GM18526 (cell line): ENCODE results near the gene ERN1.

ENCODE experiments used
- POLR2A ChIP-seq: IDR thresholded peaks from 3 replicates; pipeline ENCODE4 v1.6.1; 2011; ENCODE audit not compliant: insufficient read length; ENCODE audit errors: extremely low read depth

The ERN1 gene

GRCh38 chr17:64161380-64162176, 31.6 kb upstream of the ERN1 start:
- no peak for TF ChIP-seq POLR2A

GRCh38 chr17:64160378-64160777, 30.4 kb upstream of the ERN1 start:
- no peak for TF ChIP-seq POLR2A

- TF ChIP-seq POLR2A, result no peak
Observed at GRCh38 chr17:64158831-64159590, 29.1 kb upstream of the ERN1 start.

- no peak for TF ChIP-seq POLR2A
Observed at GRCh38 chr17:64158406-64158805, 28.5 kb upstream of the ERN1 start.

- TF ChIP-seq POLR2A, result no peak
Observed at GRCh38 chr17:64157669-64158180, 27.8 kb upstream of the ERN1 start.

GRCh38 chr17:64156670-64157069, 26.7 kb upstream of the ERN1 start:
- no peak for TF ChIP-seq POLR2A

GRCh38 chr17:64155751-64156544, 26.0 kb upstream of the ERN1 start:
- TF ChIP-seq POLR2A, result no peak

- TF ChIP-seq POLR2A, result no peak
Observed at GRCh38 chr17:64155129-64155528, 25.2 kb upstream of the ERN1 start.

- TF ChIP-seq POLR2A, result no peak
Observed at GRCh38 chr17:64154717-64155116, 24.8 kb upstream of the ERN1 start.

- no peak for TF ChIP-seq POLR2A
Observed at GRCh38 chr17:64154313-64154695, 24.4 kb upstream of the ERN1 start.

- TF ChIP-seq POLR2A, result no peak
Observed at GRCh38 chr17:64153565-64154312, 23.8 kb upstream of the ERN1 start.

GRCh38 chr17:64152428-64153125, 22.6 kb upstream of the ERN1 start:
- TF ChIP-seq POLR2A, result no peak

- no peak for TF ChIP-seq POLR2A
Observed at GRCh38 chr17:64151016-64151368, 21.0 kb upstream of the ERN1 start.
